Activated CD8-positive, alpha-beta memory T cell treated with anti-CD3 and anti-CD28 coated beads for 24 hours (primary cell): ENCODE measurements around the gene CD300LB.
"Not testable (repeated sequence)": the region's sequence is repeated elsewhere in the genome, so short reads cannot be mapped to it uniquely, and the experiment has no call there.

ENCODE experiments used
- DNase-seq: peaks from one replicate; pipeline ENCODE4 v3.0.0-alpha.2; 2020

The CD300LB gene

GRCh38 chr17:74531231-74531761 lies at the start of gene CD300LB:
Gene CD300LB, minus strand, starts transcription at chr17:74531475. Its CDS starts 125 bp downstream, at chr17:74531350.
- peak; percentile 32 for DNase-seq

DNA sequence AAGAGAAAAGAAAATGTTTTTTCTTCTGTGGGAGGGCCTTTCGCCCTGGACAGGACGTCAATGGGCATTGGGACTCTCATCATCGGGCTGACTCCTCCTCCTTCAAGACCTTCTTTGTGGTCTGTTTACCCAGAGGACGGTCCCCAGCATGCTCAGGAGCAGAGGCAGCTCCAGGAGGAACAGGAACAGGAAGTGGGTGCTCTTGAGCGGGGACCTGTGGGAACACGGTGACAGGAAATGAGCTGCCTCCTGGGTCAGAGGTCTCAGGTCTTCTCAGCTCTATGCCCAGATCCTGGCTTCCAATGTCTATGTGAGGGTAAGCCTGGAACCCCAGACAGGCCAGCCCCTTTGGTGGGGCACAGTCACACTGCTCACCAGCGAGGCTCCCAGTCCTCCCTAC lies 48.6 kb upstream of the CD300LB start:
- DNase-seq, result no peak

DNA sequence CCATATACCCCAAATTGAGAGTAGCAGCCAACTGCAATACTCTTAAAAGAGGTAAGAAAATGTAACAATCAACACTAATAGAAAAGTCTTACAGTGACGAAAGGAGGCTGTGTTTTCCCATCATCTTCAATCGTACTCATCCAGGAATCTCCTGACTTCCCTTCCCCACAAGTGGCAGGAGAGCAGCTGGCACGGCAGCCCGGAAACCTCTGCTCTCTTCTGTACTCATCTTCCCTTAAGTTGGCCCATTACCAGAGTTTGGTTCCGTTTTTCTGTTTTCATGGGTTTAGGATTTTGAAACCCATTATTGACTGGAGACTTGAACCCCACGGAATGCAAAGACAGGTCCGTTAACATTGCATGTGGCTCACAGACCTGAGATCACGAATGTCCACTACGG lies 47.7 kb upstream of the CD300LB start:
- no peak for DNase-seq

- no peak for DNase-seq
These were observed 43.3 kb upstream of the CD300LB start for GRCh38 chr17:74574489-74575142.

DNA sequence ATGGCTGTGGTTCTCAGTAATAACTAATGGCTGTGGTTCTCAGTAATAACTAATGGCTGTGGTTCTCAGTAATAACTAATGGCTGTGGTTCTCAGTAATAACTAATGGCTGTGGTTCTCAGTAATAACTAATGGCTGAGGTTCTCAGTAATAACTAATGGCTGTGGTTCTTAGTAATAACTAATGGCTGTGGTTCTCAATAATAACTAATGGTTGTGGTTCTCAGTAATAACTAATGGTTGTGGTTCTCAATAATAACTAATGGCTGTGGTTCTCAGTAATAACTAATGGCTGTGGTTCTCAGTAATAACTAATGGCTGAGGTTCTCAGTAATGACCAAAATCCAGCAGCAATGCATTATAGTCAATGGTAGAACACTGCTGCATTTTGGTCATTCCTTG lies 42.4 kb upstream of the CD300LB start:
- not testable (repeated sequence) for DNase-seq

DNA sequence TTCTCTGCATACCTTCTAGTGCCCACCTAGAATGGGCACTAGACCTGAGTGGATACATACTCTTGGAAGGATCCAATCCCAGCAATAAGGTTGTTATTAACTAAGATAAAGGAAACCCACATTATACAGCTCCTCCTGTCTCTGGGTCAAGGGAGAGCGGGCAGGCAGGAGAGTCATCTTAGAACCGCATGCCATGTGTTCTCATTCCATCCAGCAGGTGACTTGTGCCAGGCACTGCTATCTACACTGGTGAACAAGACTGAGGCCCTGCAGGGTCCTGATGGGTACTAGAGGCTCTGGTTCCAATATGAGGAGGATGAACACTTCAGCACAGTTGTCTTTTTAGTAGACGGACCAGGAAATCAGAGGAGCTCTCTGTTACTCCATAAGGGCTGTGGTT lies 41.9 kb upstream of the CD300LB start:
- DNase-seq, result no peak

DNA sequence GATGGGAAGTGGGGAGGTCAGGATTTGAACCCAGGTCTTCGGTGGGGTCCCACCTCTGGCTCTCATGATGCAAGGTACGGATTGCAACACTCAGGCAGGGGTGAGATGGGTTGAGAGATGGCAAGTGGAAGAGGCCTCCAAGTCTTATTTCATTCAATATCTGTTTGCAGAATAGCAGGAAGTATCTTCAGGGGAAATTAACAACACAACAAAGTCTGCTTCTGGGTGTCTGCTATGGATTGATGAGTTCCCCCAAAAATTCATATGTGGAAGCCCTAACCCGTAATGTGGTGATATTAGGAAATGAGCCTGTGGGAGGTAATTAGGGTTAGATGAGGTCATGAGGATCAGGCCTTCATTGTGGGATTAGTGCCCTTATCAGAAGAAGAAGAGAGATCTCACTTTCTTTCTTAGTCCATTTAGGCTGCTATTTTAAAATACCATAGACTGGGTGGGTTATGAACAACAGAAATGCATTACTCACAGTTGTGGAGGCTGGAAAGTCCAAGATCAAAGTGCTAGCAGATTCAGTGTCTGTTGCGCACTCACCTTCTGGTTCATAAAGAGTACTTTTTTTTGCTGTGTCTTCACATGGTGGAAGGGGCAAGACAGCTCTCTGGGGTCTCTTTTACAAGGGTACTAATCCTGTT lies 40.5 kb upstream of the CD300LB start:
- no peak for DNase-seq

- no peak for DNase-seq
These were observed 38.0 kb upstream of the CD300LB start for GRCh38 chr17:74569020-74570003.

- DNase-seq, result no peak
These were observed 37.0 kb upstream of the CD300LB start for GRCh38 chr17:74568106-74568873.

DNA sequence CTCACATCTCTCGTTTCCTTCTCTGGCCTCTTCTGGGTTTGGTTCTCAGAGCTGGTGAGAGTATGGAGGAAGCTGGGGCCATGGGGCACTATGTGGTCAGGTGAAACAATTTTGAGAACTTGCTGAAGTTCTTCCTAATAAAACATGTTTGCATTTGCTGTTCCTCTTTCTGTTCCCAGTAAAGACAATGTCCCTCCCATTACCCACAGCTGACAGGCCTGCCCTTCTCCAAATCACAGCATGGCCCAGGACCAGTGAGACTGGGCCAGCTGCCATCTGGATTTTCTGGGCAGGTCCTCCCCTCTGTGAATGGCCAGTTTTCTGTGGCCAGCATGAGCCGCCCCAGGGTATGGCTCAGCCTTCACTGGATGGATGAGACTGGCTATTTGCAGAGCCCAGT lies 36.1 kb upstream of the CD300LB start, which contains the start of gene CD300H:
CD300H (minus strand) TSS at position 113 of the 400 bp plus-strand sequence.
- DNase-seq, result no peak

DNA sequence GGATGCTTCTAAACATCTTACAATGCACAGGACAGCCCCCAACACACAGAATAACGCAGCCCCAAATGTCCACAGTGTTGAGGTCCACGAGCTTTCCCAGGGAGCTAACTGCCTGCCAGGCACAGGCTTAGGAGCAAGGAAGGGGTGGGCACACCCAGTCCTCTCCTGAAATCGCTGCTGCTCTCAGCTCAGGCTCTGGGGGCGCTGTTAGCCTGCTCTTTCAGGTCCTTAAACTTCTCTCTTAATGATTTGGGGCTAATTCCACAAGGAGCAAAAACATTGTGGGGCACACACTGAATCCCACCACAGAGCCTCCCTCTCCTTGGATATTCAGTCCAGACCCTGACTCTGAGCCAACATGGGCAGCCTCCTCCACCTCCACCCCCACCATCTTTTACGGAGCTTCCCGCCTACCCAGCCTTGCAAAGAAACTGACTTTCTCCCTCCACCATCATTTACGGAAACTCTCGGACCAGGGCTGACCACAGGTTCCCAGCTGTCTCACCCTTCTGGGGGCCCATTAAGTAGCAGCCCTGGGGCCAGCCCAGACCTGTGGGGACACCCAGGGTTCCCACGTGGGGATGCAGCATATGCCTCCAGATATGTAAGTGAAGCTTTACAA lies 35.0 kb upstream of the CD300LB start:
- DNase-seq, result no peak

DNA sequence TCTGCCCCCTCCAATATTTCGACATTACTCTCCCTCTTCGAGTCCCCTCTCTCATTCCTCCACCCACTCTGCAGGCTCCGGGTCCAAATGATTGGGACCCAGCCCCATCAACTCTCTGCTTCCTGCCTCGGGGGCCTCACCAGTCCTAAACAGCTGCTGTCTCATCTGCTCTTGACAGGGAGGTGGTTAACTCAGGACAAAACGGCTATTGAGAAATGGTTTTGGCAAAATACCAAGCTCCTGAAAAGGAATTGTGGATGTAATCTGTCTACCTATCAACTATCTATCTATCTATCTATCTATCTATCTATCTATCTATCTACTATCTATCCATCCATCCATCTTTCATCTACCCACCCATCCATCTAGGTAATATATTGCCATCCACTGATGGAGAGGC lies 33.9 kb upstream of the CD300LB start:
- no peak for DNase-seq

DNA sequence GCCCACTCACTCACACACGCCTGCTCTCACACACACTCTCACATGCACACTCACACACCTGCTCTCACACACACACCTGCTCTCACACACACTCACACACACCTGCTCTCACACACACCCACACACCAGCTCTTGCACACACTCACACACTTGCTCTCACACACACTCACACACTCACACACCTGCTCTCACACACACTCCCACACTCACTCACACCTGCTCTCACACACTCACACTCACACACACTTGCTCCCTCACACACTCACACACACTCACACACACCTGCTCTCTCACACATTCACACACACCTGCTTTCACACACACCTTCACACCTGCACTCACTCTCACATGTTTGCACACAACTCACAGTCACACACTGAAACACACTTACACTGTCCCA lies 32.1 kb upstream of the CD300LB start:
- DNase-seq, result no peak

DNA sequence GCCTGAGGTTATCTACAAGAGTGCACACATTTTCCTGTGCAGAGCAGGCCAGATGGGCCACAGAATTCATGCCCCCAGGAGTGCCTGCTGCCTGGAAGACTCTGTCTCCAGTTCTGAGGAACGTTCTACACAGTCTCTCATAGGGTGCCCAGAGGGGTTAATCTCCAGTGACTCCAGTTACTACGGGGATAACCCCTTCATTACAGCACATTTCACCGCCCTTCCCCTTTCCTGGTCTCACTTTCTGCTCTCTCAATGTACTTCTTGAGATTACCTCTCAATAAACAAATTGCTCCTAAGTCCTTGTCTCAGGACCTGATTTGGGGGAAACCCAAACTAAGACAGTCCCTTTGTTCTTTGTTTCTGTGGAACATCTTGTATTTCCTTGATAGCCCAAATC lies 30.3 kb upstream of the CD300LB start:
- no peak for DNase-seq

DNA sequence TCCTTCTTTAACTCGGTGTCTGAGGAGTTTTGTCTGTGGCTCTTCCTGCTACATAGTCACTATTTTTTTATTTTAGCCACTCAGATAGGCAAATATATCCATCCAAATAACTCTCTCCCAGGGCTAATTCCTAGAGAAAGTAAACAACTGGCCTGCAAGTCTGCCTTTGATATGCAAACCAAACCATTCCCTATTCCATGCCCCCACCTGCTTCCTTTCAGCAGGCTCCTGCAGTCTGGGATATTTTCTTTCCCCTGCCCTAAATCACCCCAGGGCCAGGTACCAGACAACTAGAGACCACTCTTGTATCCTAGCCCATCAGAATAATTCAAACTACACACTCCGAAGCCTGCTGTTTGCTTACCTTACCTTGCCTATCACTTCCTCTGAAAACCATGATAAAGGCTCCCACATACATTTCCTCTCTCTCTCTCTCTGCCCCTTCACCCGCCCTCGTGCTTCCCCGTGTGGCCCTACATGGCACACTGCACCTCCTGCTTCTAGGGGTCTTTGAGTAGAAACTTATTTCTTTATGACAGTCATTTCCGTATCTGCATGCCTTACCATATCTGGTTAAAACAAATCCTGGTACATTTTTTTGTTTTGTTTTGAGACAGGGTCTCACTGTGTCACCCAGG lies 27.7 kb upstream of the CD300LB start:
- DNase-seq, result no peak

DNA sequence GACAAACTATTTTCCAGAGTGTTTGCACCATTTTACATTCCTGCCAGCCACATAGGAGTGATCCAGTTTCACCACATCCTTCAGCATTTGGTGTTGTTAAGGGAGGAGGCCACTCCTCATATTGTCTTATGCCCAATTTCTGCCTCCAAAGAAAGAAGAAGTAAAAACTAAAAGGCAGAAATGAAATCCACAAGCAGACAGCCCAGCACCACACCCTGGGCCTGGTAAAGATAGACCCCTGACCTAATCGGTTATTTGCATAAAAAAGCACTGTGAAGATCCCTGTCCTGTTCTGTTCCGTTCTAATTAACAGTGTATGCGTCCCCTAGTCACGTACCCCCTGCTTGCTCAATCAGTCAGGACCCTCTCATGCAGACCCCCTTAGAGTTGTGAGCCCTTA lies 27.1 kb upstream of the CD300LB start:
- DNase-seq, result not testable (repeated sequence)

DNA sequence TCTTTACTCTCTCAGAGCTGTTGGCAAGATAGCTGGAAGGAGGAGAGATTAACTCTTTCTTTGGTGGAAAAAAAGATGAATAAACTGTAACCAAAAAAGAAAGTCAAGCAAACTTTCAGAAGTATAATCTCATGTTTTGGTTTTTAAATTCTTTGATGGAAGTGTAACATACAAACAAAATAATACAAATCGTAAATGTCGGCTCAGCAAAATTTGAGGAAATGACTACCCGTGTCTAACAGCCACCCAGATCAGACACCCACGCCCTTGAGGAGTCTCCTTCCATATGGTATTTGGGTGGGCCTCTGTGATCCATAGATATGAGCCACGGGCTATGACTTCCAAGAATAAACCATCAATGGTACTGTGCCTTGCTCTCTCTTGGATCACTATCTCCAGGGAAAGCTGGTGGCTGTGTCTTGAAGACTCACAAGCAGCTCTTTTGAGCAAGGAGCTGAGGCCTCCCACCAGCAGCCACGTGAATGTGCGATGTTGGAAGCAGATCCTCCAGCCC lies 24.2 kb upstream of the CD300LB start:
- DNase-seq, result no peak

DNA sequence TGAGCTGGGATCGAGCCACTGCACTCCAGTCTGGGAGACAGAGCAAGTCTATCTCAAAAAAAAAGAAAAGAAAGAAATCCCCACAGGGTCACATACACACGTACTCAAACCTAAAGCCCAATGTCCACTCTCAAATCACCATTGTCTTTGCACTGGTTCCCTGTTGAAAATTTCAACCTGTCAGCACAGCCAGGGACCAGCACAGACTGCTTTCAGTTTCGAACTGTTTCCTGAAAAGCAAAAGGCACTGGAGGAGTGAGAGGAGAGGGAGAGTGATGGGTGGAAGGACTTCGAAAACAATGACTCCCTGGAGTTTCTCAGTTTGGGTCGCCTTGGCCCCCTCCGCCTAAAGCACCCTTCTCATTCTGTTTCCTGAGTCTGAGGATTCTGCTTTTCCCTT lies 23.6 kb upstream of the CD300LB start:
- DNase-seq, result no peak

GRCh38 chr17:74552037-74552436 lies 20.8 kb upstream of the CD300LB start:
- no peak for DNase-seq

DNA sequence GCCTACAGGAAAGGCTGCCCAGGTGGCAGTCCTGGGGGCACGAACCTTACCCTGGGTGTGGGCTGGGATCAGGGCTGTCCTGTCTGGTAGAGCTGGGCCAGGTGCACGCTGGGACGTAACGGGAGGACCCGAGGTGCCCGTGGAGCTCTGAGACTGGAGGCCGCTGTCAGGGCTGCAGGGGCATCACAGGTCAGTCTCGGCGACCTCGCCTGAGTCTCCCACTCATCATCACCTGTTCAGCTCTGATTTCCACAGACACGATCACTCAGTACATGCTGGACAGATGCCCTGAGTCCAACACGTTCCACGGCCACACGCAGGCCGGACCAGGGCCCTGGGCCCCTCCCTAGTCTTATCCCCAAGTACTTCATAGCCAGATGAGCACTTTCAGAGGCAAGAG lies 19.3 kb upstream of the CD300LB start:
- DNase-seq, result no peak

DNA sequence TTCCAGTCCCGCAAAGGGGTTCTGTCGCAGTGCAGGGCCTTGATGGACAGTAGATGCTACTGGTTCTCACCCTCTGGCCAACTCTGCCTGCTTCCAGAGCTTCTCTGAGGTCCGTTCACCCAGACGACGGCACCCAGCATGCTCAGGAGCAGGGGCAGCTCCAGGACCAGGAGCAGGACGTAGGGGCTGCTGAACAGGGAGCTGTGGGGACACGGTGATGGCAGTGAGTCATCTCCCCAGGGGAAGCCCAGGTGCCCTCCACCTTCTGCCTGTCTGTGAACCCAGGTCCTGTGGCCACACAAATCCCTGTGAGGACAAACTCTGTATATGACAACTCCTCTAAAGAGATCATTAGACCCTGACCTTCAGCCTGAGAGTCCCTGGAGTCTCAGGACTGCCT lies 18.1 kb upstream of the CD300LB start:
- DNase-seq, result no peak
